HAP-1 (cell line): ENCODE measurements around the gene CCDC88B.

Source experiments
- DNase-seq, 2 experiments: peaks; one replicate each; pipeline ENCODE4 v3.0.0-alpha.2; 2016 to 2020; ENCODE audit warnings: low spot score in 2 of 2
- H3K27me3 ChIP-seq: fragments of 250-450 bp; sonication (Bioruptor Pico); 2 replicates; pipeline ENCODE4 v1.5.1; 2020; ENCODE audit warnings: low read depth, mild to moderate bottlenecking, moderate library complexity
- H3K36me3 ChIP-seq: fragments of 250-450 bp; sonication (Bioruptor Pico); replicated peaks from 2 replicates; pipeline ENCODE4 v1.5.1; 2020; ENCODE audit warnings: mild to moderate bottlenecking
- H3K4me1 ChIP-seq: fragments of 250-450 bp; sonication (Bioruptor Pico); 2 replicates; pipeline ENCODE4 v1.5.1; 2020; ENCODE audit warnings: mild to moderate bottlenecking
- H3K4me3 ChIP-seq: fragments of 250-450 bp; sonication (Bioruptor Pico); 2 replicates; pipeline ENCODE4 v1.5.1; 2020; ENCODE audit warnings: mild to moderate bottlenecking, moderate library complexity
- H3K9me3 ChIP-seq: fragments of 250-450 bp; sonication (Bioruptor Pico); 2 replicates; pipeline ENCODE4 v1.5.1; 2020; ENCODE audit warnings: mild to moderate bottlenecking, moderate library complexity
- in situ Hi-C: fragments of 300-500 bp; cut with MboI; formaldehyde crosslinking; loops from 3 replicates; pipeline ENCODE4 v1.14.3; 2020; ENCODE audit warnings: low sequenced_read_pairs, inconsistent platforms, mixed read lengths

Gene CCDC88B

DNA sequence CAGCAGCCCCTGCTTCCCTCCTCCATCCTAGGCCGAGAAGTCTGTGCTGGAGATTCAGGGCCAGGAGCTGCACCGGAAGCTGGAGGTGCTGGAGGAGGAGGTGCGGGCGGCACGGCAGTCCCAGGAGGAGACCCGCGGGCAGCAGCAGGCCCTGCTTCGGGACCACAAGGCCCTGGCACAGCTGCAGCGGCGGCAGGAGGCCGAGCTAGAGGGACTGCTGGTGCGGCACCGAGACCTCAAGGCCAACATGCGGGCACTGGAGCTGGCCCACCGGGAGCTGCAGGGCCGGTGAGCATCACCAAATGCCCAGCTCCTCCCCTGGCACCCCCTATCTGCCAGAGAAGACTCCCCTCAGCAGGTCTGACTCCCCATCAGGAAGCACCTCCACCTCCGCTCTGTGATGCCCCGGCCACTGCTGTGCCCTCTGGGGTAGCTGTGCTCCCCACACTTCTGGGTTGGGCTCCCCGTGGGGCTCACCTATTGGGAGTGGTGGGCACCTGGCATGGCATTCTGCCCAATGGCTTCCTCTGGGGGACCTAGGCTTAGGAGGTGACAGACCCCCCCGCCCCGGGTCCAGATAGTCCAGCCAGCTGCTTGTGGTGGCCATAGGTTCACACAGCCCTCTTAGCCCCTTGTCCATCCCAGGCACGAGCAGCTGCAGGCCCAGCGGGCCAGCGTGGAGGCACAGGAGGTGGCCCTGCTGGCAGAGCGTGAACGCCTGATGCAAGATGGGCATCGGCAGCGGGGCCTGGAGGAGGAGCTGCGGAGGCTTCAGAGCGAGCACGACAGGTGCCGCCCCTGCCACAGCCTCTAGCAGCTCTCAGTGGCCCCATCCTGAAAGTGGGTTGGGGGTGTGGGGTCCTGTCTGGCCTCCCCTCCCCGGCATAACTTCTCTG lies 12.3 kb downstream of the CCDC88B start:
- H3K4me3 ChIP-seq = no peak overlapping the region

DNA sequence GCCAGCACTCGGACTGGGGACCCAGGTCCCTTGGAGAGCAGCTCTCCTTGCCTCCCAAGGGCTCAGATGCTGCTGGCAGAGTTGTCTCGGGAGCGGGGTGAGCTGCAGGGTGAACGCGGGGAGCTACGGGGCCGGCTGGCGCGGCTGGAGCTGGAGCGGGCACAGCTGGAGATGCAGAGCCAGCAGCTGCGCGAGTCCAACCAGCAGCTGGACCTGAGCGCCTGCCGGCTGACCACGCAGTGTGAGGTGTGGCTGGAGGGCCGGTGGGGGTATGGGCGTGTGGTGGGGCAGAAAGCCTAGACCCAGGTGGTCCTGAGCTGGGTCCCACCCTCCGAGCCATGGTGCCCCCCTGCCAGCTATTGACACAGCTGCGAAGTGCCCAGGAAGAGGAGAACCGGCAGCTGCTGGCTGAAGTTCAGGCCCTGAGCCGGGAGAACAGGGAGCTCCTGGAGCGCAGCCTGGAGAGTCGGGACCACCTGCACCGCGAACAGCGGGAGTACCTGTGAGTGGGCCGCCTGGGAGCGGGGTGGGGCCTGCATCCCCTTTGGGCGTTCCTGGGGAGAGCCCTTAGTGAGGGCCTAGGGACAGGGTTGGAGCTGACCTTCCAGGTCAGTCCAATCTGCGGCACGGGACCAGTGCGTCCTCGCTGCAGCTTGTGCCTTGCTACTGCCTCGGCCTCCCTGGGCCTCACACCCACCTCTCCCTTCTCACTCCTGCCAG lies 13.2 kb downstream of the CCDC88B start:
- in situ Hi-C loops = no loop called here
- H3K4me3 ChIP-seq = no peak overlapping the region
- H3K27me3 ChIP-seq = no peaks in the 10 kb centered on the region
- no peaks in the 10 kb centered on the region for H3K9me3 ChIP-seq
- peaks cover 6% of the 10 kb centered on the region for H3K4me1 ChIP-seq
- no peak for DNase-seq
- no peaks in the 10 kb centered on the region for H3K36me3 ChIP-seq

More for the DNA sequence above, 12.3 kb downstream of the CCDC88B start:
- Histone ChIP-seq H3K36me3 (no peaks in the 10 kb centered on the region), H3K9me3 (no peaks in the 10 kb centered on the region), H3K27me3 (no peaks in the 10 kb centered on the region), H3K4me1 (peaks cover 2% of the 10 kb centered on the region; the same call in 1 of the 2 replicates)
- in situ Hi-C loops = no loop called here
- no peak for DNase-seq

DNA sequence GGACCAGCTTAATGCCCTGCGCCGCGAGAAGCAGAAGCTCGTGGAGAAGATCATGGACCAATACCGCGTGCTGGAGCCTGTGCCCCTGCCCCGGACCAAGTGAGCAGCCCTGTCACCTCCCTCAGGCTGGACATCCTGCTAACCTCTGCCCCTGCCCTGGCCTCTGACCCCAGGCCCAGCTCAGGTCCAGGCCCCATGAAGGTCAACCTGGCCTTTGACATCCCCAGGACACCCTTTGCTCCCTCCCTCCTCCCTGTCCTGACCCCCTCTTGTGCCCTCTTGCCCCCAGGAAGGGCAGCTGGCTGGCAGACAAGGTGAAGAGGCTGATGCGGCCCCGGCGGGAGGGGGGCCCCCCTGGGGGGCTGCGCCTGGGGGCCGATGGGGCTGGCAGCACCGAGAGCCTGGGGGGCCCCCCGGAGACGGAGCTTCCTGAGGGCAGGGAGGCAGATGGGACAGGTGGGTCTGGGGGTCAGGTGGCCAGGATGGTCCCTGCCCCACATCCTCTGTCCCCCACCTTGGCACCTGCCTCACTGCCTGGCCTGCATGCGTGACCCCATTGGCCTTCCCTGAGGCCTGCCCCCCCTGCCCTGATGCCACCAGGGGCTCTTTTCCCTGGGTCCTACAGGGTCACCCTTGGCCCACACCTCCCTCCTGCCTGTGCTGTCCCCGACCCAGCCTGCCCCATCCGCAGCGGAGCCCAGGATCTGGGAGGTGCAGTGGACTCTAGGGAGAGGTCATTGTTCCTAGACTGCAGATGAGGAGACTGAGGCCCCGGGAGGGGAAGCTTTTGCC lies 13.9 kb downstream of the CCDC88B start:
- in situ Hi-C loops = no loop called here
- Histone ChIP-seq H3K27me3 (no peaks in the 10 kb centered on the region), H3K4me1 (peaks cover 11% of the 10 kb centered on the region), H3K36me3 (no peaks in the 10 kb centered on the region), H3K9me3 (no peaks in the 10 kb centered on the region), H3K4me3 (no peak overlapping the region)
- DNase-seq = no peak

DNA sequence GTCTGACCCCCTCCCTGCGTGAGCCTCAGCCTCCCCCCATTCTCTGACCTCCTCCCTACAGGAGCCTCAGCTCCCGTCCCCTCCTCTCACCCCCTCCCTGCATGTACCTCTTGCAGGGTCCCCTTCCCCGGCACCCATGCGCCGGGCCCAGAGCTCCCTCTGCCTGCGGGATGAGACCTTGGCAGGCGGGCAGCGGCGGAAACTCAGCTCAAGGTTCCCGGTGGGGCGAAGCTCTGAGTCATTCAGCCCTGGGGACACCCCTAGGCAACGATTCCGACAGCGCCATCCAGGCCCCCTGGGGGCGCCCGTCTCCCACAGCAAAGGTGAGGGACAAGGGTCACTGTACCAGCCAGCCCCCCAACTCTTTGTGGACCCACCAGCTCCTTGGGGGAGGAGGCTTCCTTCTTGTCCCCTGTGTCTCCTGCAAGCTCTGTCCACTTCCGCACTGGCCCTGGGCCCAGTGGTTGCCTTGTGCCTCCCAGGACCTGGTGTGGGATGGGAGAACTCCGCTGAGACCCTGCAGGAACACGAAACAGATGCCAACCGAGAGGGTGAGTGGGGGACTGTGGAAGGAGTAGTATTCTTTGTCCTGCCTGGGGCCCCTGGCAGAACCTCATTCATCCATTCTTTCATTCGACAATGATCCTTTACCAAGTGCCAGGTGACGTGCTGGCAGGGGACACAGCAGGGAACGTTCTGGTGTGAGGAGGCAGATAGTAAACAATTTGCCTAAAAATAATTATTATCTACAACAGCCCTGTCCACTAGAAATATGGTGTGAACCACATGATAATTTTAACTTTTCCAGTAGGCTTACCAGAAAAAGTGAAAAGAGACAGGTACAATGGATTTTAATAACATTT lies 15.3 kb downstream of the CCDC88B start:
- Histone ChIP-seq H3K27me3 (no peaks in the 10 kb centered on the region), H3K9me3 (no peaks in the 10 kb centered on the region), H3K4me1 (peaks cover 11% of the 10 kb centered on the region), H3K36me3 (no peaks in the 10 kb centered on the region), H3K4me3 (peak overlapping the region; percentile 10; the same call in 1 of the 2 replicates)
- in situ Hi-C loops = no loop called here
- peak; percentile 61 to 89 for DNase-seq

DNA sequence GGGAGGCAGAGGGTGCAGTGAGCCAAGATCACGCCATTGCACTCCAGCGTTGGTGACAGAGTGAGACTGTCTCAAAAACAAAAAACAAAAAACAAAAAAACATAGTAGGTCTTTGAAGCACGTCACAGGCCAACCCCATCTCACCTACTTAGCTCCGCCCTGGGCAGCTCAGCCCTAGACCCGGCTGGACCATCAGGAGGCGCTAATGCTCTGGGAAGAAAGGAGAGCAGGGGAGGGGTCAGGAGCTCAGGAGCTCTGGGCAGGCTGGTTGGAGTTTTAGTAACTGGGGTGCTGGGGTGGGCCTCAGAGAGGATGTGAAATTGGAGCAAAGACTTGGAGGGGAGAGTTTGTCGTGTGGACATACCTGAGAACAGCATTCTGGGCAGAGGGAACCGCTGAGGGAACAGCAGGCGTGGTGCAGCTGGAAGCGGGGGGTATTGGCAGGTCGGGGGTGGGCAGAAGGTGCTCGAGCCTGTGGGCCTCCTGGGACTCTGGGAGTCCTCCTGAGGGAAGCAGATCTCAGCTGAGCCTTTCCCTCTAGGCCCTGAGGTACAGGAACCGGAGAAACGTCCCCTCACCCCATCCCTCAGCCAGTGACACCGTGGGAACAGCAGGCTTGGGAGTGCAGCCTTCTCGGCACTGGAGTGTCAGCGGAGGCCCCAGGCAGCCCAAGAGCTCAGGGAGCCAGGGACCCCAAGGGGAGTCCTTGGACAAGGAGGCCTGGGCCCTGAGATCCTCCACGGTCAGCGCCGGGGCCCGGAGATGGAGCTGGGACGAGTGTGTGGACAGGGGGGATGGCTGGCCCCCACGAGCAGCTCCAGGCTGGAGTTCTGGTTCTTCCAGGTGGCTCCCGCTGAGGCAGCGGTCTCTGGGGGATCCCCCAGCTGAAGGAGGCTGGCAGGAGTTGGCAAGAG lies 16.8 kb downstream of the CCDC88B start:
- in situ Hi-C loops = no loop called here
- H3K27me3 ChIP-seq = no peaks in the 10 kb centered on the region
- H3K9me3 ChIP-seq = no peaks in the 10 kb centered on the region
- peaks cover 6% of the 10 kb centered on the region; the same call in 1 of the 2 replicates for H3K36me3 ChIP-seq
- DNase-seq = peak; percentile 34 to 89
- no peak overlapping the region for H3K4me3 ChIP-seq
- peaks cover 11% of the 10 kb centered on the region for H3K4me1 ChIP-seq

DNA sequence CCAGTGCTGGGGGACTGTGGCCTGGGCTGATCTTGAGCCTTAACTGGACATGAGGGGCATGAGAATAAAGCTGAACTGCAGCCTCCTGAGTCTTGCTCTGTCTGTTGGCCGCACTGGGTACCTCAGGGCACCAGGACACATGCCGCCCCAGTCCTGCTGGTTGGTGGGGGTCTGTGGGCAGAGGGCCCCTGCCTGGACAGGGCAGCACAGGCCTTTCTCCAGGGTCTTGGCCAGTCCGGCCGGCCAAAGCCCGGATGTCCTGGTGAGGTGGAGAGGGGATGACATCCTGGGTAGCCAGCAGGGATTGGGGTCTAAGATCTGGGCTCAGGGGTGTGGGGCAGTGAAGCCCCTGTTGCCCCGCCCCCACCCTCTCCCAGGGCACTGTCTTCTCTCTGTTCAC lies 17.4 kb downstream of the CCDC88B start:
- no peak for DNase-seq
- Histone ChIP-seq H3K9me3 (no peaks in the 10 kb centered on the region), H3K27me3 (no peaks in the 10 kb centered on the region), H3K4me1 (peaks cover 11% of the 10 kb centered on the region), H3K4me3 (no peak overlapping the region), H3K36me3 (peaks cover 11% of the 10 kb centered on the region)
- in situ Hi-C loops = no loop called here

DNA sequence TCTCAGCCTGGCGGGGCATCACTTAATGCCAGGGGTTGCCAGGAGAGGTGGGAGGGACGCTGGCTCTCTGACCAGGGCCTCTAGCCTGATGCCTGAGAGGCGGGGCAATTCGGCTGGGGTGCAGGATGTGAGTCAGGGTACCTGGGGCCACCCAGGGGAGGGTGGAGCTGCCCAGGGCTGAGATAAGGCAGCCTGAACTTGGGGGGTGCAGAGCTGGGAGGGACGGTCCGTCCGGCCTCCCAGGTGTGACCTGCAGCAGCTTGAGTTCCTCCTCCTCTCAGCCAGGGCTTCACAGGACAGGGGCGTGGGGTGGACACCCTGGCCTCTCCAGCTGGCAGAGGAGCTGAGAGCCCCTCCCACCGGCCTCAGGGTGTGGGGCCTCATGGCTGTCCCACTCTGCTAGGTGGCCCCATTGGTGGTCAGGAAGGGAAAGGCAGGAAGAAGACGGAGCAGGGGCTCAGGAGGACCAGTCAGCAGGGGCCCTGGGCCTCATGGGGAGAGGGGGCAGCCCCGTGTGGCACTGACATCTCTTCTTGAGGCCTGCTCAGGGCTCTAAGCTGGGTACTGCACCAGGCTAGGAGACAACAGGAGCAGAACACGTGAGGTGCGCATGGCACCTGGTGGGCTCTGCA lies 18.0 kb downstream of the CCDC88B start:
- H3K27me3 ChIP-seq = no peaks in the 10 kb centered on the region
- peaks cover 15% of the 10 kb centered on the region for H3K36me3 ChIP-seq
- H3K4me3 ChIP-seq = peak overlapping the region; percentile 61
- DNase-seq = no peak
- H3K4me1 ChIP-seq = peaks cover 11% of the 10 kb centered on the region
- in situ Hi-C loops = no loop called here
- no peaks in the 10 kb centered on the region for H3K9me3 ChIP-seq

DNA sequence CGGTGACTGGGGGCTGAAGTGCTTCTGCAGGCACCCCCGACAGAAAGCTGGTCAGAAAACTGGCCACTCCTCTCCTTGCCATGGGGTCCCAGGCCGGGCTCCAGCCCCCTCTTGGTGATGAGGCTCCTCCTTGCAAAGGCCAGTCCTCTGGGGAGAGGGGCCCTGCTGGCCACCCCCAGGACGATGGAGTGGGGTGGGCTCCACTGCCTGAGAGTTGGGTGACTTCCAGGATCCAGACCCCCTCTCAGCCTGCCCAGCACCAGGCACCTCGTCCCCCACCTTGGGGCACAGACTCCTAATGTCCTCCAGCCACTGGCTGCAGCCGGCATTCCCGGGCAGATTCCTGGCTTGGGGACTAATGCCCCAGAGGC lies 18.5 kb downstream of the CCDC88B start:
- in situ Hi-C loops = no loop called here
- Histone ChIP-seq H3K4me1 (peaks cover 11% of the 10 kb centered on the region), H3K27me3 (no peaks in the 10 kb centered on the region), H3K4me3 (peak overlapping the region; percentile 61), H3K36me3 (peaks cover 15% of the 10 kb centered on the region), H3K9me3 (no peaks in the 10 kb centered on the region)
- DNase-seq = no peak

DNA sequence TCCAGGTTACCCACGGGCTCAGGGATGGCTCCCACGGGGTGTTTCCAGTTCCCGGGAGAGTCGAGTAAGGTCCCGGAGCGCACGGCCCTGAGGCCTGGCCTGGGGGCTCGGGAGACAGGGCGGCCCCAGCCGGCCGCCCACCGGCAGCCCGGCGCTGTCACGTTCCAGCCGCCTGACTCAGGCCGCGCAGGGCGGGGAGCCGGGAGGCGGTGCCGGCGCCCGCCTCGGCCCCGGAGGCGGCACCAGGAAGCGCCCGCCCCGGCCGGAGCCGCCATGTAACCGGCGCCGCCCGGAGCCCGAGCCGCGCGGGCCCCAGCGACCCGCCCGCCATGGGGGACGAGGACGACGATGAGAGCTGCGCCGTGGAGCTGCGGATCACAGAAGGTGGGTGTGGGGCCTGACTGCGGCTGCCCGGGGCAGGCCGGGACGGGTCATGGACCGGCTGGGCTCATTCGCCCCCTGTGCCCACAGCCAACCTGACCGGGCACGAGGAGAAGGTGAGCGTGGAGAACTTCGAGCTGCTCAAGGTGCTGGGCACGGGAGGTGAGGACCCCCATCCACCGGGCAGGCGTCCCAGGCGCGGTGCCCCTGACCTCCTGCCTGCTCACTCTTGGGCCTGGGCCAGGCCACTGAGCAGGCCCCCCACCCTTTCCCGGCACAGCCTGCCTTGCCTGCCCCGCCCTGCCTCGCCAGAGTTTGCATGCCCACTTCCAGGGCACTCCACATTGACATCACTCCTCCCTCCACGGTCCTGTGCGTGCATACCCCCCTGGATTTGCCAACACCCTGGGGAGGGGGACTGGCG lies 19.1 kb downstream of the CCDC88B start, which contains the start of gene RPS6KA4:
TSS of gene RPS6KA4 (plus strand) at position 256 of the 805 bp plus-strand sequence. CDS start at position 330, 74 bp downstream.
- H3K36me3 ChIP-seq = peaks cover 15% of the 10 kb centered on the region
- H3K9me3 ChIP-seq = no peaks in the 10 kb centered on the region
- DNase-seq = peak; percentile 31 to 63
- in situ Hi-C loops = no loop called here
- peak within 1 kb of the TSS; percentile 61 for H3K4me3 ChIP-seq
- H3K27me3 ChIP-seq = no peaks in the 10 kb centered on the region
- H3K4me1 ChIP-seq = peaks cover 11% of the 10 kb centered on the region

DNA sequence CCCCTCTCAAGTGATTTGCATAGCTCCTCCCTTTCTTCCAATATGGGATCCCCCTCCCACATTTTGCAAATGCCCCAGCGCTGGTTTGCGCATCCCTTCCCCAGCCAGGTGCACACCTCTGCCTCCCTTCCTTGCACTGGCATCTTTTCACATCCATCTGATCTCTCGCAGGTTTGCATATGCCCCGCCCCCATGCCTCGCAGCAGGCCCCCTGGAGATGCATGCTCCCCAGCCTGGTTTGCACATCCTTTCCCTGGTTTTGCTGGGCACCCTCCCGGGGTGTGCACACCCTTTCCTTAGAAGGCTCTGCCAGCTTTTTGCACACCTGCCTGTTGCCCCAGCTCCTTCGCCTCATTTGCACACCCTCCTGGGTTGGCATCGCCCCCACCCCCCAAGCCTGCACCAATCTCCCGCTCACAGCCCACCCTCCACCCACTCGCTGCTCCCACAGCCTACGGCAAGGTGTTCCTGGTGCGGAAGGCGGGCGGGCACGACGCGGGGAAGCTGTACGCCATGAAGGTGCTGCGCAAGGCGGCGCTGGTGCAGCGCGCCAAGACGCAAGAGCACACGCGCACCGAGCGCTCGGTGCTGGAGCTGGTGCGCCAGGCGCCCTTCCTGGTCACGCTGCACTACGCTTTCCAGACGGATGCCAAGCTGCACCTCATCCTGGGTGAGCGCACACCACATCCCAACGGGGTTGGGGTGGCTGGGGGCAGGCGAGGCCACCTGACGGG lies 19.9 kb downstream of the CCDC88B start:
- H3K36me3 ChIP-seq = peaks cover 15% of the 10 kb centered on the region
- no peaks in the 10 kb centered on the region for H3K27me3 ChIP-seq
- in situ Hi-C loops = no loop called here
- H3K9me3 ChIP-seq = no peaks in the 10 kb centered on the region
- H3K4me1 ChIP-seq = peaks cover 11% of the 10 kb centered on the region
- DNase-seq = peak in 1 of 2 experiments; percentile 46
- peak overlapping the region; percentile 61 for H3K4me3 ChIP-seq
